Cardiac fibroblast (primary cell): Measurements from ENCODE around the gene HAO2.

ENCODE experiments used
- DNase-seq, 2 donors: peaks; one replicate each; pipeline versions ENCODE4 v3.0.0 to v3.0.0-alpha.2; 2010; ENCODE audit warnings: low read depth in 2 of 2
- H3K4me3 ChIP-seq, 2 donors: replicated peaks in 1 of 2; 1 replicate in 1 of 2; 2 replicates in 1 of 2; pipeline ENCODE4 v1.5.1; 2011; ENCODE audit warnings: low read depth in 2 of 2, low read length in 2 of 2, mild to moderate bottlenecking in 2 of 2, moderate library complexity in 1 of 2
- TF ChIP-seq, protein P1 (sequence below): IDR thresholded peaks from one replicate; pipeline ENCODE4 v1.5.1; 2011; ENCODE audit warnings: low read depth, mild to moderate bottlenecking, low read length, inconsistent platforms

HAO2 gene

DNA sequence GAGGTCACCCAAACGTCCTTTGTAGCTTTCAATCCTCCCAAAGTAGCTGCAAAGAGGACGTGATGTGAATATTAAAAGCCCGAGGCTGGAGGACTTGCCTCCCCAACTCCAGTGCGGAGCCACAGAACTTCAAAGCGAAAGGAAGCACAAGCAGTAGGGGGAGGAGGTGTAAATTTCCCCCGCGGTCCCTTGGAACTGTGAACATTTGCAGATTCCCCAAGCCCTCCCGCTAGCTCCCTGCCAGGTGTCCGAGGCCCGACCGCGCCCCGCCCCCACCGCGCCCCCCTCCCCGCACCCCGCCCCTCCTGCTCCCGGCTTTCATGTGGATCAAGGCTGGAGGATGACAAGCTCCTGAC is 41.5 kb upstream of the HAO2 start:
- no peak for DNase-seq
- TF ChIP-seq, protein P1, sequence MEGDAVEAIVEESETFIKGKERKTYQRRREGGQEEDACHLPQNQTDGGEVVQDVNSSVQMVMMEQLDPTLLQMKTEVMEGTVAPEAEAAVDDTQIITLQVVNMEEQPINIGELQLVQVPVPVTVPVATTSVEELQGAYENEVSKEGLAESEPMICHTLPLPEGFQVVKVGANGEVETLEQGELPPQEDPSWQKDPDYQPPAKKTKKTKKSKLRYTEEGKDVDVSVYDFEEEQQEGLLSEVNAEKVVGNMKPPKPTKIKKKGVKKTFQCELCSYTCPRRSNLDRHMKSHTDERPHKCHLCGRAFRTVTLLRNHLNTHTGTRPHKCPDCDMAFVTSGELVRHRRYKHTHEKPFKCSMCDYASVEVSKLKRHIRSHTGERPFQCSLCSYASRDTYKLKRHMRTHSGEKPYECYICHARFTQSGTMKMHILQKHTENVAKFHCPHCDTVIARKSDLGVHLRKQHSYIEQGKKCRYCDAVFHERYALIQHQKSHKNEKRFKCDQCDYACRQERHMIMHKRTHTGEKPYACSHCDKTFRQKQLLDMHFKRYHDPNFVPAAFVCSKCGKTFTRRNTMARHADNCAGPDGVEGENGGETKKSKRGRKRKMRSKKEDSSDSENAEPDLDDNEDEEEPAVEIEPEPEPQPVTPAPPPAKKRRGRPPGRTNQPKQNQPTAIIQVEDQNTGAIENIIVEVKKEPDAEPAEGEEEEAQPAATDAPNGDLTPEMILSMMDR, result no peak
- peak overlapping the region in 1 of 2 donors; percentile 3 for H3K4me3 ChIP-seq

DNA sequence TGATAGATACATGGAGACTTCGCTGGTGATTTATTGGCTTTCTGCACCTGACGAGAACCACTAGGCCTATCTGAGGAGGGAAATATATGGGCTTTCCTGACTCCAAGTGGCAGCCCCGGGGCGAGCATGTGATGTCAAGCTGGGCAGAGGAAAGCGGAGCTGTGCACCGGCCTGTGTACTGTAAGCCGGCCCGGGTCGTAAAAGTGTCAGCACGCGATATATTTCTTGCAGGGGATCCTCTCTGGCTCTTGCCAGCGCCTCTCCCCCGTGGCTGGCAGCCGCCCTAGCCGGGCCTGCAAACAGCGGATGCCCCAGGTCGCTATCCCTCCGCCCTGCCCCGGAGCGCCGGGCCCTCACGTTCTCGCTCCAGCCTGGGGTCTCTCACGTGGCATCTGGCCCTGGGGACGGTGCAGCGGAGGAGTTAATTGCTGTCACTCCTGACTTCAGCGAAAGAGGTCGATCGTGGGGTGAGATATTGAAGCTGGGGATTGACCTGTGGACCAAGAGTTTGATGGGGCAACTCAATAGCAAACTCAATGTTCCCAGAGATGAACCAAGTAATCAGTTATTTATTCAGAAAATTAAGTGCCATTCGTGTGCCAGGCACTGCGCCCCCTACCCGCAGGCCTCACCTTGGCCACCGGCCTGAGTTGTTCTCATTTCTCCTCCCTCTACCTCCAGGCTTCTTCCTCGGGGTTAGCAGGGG is 41.0 kb upstream of the HAO2 start:
- peak overlapping the region in 1 of 2 donors; percentile 22 for H3K4me3 ChIP-seq
- peak in 1 of 2 donors; percentile 29 for DNase-seq
- TF ChIP-seq, protein P1, result peak; percentile 2

DNA sequence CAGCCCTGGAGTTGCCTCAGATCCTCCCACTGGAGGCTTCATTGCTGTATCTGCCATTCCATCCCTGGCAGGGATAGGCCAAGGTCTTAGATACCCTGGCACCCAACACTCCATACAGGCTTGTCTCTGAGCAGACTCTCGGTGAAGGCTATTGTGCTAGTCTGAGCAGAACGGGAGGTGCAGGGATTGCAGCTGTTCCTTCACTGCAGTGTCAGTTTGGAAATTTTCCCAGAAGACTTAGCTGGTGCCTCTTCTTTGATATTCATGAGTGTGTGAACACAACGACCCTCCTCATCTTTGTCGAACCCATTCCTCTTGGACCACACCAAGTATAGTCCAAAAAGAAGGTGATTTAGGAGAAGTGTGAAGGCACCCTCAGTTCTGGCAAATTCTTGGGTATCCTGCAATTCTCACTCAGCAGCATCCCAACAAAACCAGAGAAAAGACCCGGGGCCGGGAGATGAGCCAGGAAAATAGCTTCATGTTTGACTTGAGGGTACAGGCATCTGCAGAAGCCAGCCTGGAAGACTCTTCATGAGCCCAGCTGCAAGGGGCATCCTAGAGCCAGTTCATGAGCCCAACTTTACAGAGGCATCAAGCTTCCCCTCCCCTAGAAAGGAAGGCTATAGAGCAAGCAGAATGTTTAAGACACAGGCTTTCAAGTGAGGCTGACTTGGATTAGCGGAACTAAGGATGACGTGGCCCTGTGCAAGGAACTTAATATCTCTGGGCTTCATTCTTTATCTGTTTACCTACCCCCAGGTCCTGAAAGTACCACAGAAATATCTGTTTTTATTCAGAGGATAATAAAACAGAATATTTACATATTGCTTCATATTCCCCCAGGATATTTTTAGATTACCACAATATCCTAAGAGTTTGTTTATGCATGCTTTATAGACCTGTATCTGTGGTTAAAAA is 38.8 kb upstream of the HAO2 start:
- no peak overlapping the region for H3K4me3 ChIP-seq
- DNase-seq, result no peak
- TF ChIP-seq, protein P1, result no peak

DNA sequence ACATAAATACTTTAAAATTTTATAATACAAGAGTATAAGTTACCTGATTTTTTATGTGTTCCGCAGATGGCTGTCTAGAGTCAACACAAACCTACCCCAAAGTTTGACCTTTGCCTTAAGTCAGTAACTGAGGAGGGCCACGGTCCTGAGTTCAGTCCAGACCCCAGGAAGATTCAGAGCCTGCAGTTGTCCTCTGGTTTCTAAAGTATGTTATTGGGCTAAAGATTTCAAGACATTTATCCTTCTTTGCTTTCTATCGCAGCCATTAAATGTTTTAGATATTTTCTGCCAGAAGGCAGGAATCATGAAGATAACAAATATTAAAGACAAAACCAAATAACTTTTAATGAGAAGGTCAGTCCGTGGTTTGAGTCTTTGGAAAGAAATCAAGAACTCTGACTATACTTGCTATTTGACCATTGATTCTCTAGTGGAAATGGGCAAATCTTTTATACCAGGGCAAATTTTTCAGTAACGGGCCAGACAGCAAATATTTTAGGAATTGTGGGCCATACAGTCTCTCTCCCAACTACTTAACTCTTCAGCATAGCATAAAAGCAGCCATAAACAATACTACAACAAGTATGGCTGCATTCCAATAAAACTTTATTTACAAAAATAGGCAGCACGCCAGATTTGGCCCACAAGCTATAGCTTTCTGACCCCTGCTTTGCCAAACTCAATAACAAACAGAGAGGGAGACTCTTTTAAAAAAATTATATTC is 38.0 kb upstream of the HAO2 start:
- DNase-seq, result no peak
- no peak overlapping the region for H3K4me3 ChIP-seq
- TF ChIP-seq, protein P1, result no peak

DNA sequence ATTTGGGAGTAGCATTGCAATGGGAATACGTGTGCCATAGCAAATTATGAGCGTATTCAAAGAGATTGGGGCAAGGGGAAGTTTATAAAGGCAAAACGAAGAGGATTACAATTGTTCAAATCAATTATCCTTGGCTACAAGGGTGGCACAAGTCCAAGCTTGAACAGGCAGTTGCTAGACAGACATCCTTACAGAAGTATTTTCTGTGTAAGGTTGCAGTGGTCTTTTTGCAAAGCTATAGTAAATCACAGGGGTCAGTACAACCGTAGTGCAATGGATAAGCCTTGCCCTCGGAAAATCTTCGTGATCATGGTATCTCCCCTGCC is 37.4 kb upstream of the HAO2 start:
- no peak for DNase-seq
- no peak overlapping the region for H3K4me3 ChIP-seq
- TF ChIP-seq, protein P1, result no peak

DNA sequence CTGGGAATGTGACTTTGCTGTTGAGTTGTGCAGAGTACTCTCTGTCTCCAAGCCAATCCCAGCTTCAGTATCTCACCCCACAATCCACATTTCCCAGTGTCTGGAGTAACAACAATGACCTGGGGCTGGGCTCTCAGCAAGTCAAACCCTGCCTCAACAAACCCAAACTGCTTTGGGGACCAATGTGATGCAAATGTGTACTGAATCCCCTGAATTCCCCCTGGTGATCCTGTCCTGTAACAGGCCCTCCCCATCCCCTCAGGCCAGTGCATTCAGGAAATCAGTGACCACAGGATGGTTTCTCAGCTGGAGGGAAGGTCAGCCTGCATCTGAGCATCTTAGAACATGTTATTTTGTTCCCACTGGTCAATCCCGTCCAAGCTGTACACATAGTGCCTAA is 36.7 kb upstream of the HAO2 start:
- no peak for DNase-seq
- TF ChIP-seq, protein P1, result no peak
- no peak overlapping the region for H3K4me3 ChIP-seq
